Neuronal stem cell (in vitro differentiated cells): ENCODE data around the gene GBX1.

Source experiments
- DNase-seq: peaks from one replicate; pipeline ENCODE4 v3.0.0-alpha.2; 2013; ENCODE audit warnings: low spot score
- H2AFZ ChIP-seq: one replicate; pipeline ENCODE4 v1.6.1; 2013; ENCODE audit warnings: mild to moderate bottlenecking, low read length, inconsistent platforms
- H2AK5ac ChIP-seq: 2 replicates; pipeline ENCODE4 v1.6.1; 2013; ENCODE audit warnings: low read depth, mild to moderate bottlenecking, inconsistent platforms, low read length, moderate library complexity, mixed read lengths
- H2BK120ac ChIP-seq: 2 replicates; pipeline ENCODE4 v1.6.1; 2013; ENCODE audit warnings: low read depth, mild to moderate bottlenecking, inconsistent platforms, low read length, moderate library complexity, mixed read lengths
- H2BK12ac ChIP-seq: one replicate; pipeline ENCODE4 v1.6.1; 2013; ENCODE audit warnings: low read length, inconsistent platforms
- H2BK15ac ChIP-seq: 2 replicates; pipeline ENCODE4 v1.6.1; 2013; ENCODE audit warnings: mild to moderate bottlenecking, low read length, inconsistent platforms, mixed read lengths
- H2BK5ac ChIP-seq: one replicate; pipeline ENCODE4 v1.6.1; 2013; ENCODE audit warnings: inconsistent platforms, mild to moderate bottlenecking, low read length, moderate library complexity
- H3K14ac ChIP-seq: one replicate; pipeline ENCODE4 v1.6.1; 2013; ENCODE audit warnings: low read length, inconsistent platforms
- H3K18ac ChIP-seq: 2 replicates; pipeline ENCODE4 v1.6.1; 2013; ENCODE audit warnings: low read length, inconsistent platforms
- H3K23ac ChIP-seq: 2 replicates; pipeline ENCODE4 v1.6.1; 2013; ENCODE audit warnings: low read depth, mild to moderate bottlenecking, mixed read lengths, low read length, inconsistent platforms; ENCODE audit not compliant: poor library complexity
- H3K27ac ChIP-seq: replicated peaks from 3 replicates; pipeline ENCODE4 v1.5.1; 2013; ENCODE audit warnings: low read length, inconsistent platforms
- H3K27me3 ChIP-seq, 3 experiments: 2 replicates each; pipeline ENCODE4 v1.6.1; 2013; ENCODE audit warnings: low read length in 3 of 3, mild to moderate bottlenecking in 2 of 3, inconsistent platforms in 1 of 3, low read depth in 1 of 3, mixed read lengths in 1 of 3, moderate library complexity in 1 of 3; ENCODE audit not compliant: control insufficient read depth in 3 of 3, insufficient read depth in 3 of 3
- H3K36me3 ChIP-seq, 2 donors: replicated peaks in 1 of 2; 2 replicates each; pipeline ENCODE4 v1.6.1; 2013; ENCODE audit warnings: low read length in 2 of 2; ENCODE audit not compliant: control insufficient read depth in 2 of 2, insufficient read depth in 2 of 2
- H3K4ac ChIP-seq: 2 replicates; pipeline ENCODE4 v1.6.1; 2013; ENCODE audit warnings: inconsistent platforms, mild to moderate bottlenecking, low read length, moderate library complexity
- H3K4me1 ChIP-seq, 2 donors: 1 replicate in 1 of 2; 2 replicates in 1 of 2; pipeline ENCODE4 v1.6.1; 2013; ENCODE audit warnings: low read length in 2 of 2, low read depth in 1 of 2; ENCODE audit not compliant: control insufficient read depth in 2 of 2, insufficient read depth in 1 of 2
- H3K4me2 ChIP-seq: one replicate; pipeline ENCODE4 v1.6.1; 2013; ENCODE audit warnings: mild to moderate bottlenecking, low read length, inconsistent platforms; ENCODE audit not compliant: insufficient read depth, poor library complexity, severe bottlenecking
- H3K4me3 ChIP-seq, 2 donors: 2 replicates each; pipeline ENCODE4 v1.5.1; 2013; ENCODE audit warnings: low read length in 2 of 2, mild to moderate bottlenecking in 2 of 2, inconsistent platforms in 1 of 2, moderate library complexity in 1 of 2
- H3K79me1 ChIP-seq: one replicate; pipeline ENCODE4 v1.6.1; 2013; ENCODE audit warnings: low read depth, mild to moderate bottlenecking, inconsistent platforms, low read length, moderate library complexity
- H3K9ac ChIP-seq: one replicate; pipeline ENCODE4 v1.6.1; 2013; ENCODE audit warnings: mild to moderate bottlenecking, low read depth, low read length, inconsistent platforms; ENCODE audit not compliant: poor library complexity
- H3K9me3 ChIP-seq, 2 donors: replicated peaks in 1 of 2; 2 replicates each; pipeline versions ENCODE3 to v1.6.1; 2013; ENCODE audit warnings: low read length in 2 of 2, mild to moderate bottlenecking in 2 of 2, inconsistent platforms in 1 of 2, low read depth in 1 of 2, mixed read lengths in 1 of 2, moderate library complexity in 1 of 2; ENCODE audit not compliant: control insufficient read depth in 2 of 2, insufficient read depth in 1 of 2
- H4K8ac ChIP-seq: one replicate; pipeline ENCODE4 v1.6.1; 2013; ENCODE audit warnings: low read depth, mild to moderate bottlenecking, inconsistent platforms, low read length, moderate library complexity
- H4K91ac ChIP-seq: one replicate; pipeline ENCODE4 v1.6.1; 2013; ENCODE audit warnings: low read length, low read depth, mild to moderate bottlenecking, inconsistent platforms; ENCODE audit not compliant: poor library complexity
- WGBS, 2 donors: extraction: QIAGEN DNeasy Blood & Tissue Kit; methylation state at CpG; one replicate each; pipeline ENCODE4 v1.1.7; 2013; ENCODE audit warnings: missing lambda C conversion rate in 2 of 2, mixed read lengths in 1 of 2; ENCODE audit not compliant: insufficient read length in 2 of 2, insufficient replicate concordance in 1 of 2; ENCODE audit errors: extremely low coverage in 2 of 2; 5-methylcytosine and 5-hydroxymethylcytosine counted together

Gene GBX1

DNA sequence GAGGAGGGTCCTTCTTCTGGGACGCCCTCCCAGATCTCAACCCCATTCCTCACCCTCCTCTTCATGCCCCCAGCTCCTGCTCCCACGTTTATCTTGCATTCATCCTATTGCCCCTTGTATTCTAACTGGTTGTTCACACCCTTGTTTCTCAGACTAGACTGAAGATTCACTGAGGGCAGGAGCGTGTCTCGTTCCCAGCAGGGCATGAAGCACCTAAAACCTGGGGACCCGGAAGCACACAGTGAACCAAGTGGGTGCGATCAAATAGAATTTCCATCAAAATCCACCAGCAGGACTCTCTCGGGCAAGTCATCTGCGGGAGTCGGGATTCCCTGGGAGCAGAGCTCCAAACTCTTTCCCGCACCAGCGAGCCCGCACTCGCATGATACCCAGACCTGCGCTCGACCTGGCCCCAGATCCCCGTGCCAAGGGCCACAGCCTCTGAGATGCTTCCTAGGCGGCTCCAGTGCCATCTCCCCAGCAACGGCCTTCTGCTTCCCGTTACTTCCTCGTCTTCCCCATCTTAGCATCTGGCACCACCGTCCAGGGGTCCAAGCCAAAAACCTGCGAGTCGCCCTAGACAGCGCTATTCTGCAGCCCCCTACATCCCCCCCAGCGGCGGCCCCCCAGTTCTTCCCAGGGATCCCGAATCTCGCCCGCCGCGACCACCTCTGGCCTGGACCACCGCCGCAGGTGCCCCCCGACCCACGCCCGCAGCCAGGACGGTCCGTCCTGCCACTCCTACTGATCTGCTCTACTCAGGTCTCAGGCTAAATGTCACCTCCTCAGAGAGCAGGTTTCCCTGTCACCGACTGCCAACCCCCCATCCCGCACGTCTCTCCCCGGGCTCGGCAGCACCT lies 6.1 kb upstream of the GBX1 start:
- Histone ChIP-seq H3K36me3 (no peaks in the 10 kb centered on the region), H4K8ac (no peak overlapping the region), H3K14ac (no peak overlapping the region), H3K9ac (no peak overlapping the region), H2BK15ac (no peak overlapping the region), H2AFZ (no peak overlapping the region), H3K4me3 (no peak overlapping the region), H3K27me3 (peaks cover 2 to 54% (median 30%) of the 10 kb centered on the region in 3 experiments), H2BK120ac (no peak overlapping the region), H2BK5ac (no peak overlapping the region), H3K4me2 (no peak overlapping the region), H4K91ac (no peak overlapping the region), H3K23ac (peak overlapping the region; percentile 39), H3K27ac (no peak overlapping the region), H2AK5ac (peak overlapping the region; percentile 26), H3K4ac (no peak overlapping the region), H3K4me1 (peaks cover 0 to 11% of the 10 kb centered on the region in 2 donors), H2BK12ac (no peak overlapping the region), H3K79me1 (no peaks in the 10 kb centered on the region), H3K18ac (no peak overlapping the region), H3K9me3 (peaks cover 0 to 12% of the 10 kb centered on the region in 2 donors)
- no peak for DNase-seq
- WGBS, 2 donors = no CpG with 5 or more reads among the region's 43 CpGs

DNA sequence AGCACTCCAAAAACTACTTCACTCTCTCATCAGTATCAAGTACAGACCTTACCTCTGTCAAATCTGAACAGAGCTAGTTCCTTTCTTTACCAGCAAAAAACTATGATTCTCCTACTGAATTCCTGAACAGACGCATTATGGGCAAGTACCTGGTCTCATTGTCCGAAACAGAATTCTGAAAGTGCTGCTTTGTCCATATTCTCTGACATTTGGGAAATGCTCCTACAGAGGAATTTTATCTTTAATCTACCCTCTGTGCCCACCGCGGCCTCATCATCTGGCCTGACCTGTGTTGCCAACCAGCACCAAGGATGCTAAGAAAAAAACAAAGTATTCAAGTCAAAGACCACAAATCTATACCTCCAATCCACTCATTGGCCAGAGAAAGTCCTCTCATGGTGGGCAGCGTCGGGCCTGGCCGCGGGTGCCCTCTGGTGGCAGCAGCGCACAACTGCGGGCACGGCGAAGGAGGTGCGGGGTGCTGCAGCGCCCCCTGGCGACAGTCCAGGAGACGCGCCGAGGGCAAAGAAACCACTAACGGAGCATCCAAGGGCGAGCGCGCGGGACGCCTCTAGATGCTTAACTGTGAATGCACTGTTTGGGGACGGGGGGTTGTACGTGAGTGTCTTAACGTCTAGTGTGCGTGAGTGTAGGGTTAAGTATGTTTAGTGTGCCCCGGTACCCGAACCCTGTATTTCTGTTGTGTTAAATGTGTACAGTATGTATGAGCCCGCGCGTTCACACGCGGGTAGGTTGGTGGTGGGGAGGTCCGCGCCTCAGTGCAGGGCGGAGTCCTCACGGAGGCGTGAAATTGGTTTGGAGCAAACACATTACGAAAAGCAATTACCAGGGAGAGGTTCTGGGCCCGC lies 5.0 kb upstream of the GBX1 start:
- DNase-seq = peak; percentile 78
- no peak overlapping the region for H2BK120ac ChIP-seq

DNA sequence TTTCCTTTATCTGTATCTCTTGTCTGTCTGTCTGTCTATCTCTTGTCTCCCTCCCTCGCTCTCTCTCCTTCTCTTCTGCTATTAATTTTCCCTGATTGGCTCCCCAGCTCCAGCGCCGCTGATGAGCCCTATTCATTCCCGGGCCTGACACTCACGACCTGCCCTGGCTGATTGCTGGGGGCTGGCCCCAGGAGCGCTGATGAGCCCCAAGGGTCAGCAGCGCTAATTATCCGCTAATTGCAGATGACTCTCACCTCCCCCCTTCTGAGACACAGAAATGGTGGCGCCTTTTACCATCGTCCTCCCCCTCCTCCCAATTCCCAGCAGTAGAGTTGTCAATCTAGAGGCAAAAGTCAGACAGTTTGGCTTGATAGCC lies 1.3 kb upstream of the GBX1 start:
- no peak overlapping the region for H3K4me3 ChIP-seq
- no peak overlapping the region for H3K9ac ChIP-seq
- DNase-seq = peak; percentile 31
- H2BK5ac ChIP-seq = no peak overlapping the region
- H3K18ac ChIP-seq = no peak overlapping the region
- H3K27ac ChIP-seq = no peak overlapping the region
- no peak overlapping the region for H3K14ac ChIP-seq
- no peak overlapping the region for H4K8ac ChIP-seq
- peaks cover 12 to 75% (median 55%) of the 10 kb centered on the region in 3 experiments for H3K27me3 ChIP-seq
- no peak overlapping the region for H3K4ac ChIP-seq
- H2AK5ac ChIP-seq = no peak overlapping the region
- no peak overlapping the region for H2BK12ac ChIP-seq
- no peak overlapping the region for H2AFZ ChIP-seq
- H2BK120ac ChIP-seq = no peak overlapping the region
- no peak overlapping the region for H2BK15ac ChIP-seq
- H3K36me3 ChIP-seq = no peaks in the 10 kb centered on the region
- H3K23ac ChIP-seq = no peak overlapping the region
- no peaks in the 10 kb centered on the region for H3K79me1 ChIP-seq
- no peak overlapping the region for H3K4me2 ChIP-seq
- WGBS, 2 donors = no CpG with 5 or more reads among the region's 10 CpGs
- peaks cover 7 to 14% of the 10 kb centered on the region in 2 donors for H3K4me1 ChIP-seq
- H3K9me3 ChIP-seq = peaks cover 0 to 8% of the 10 kb centered on the region in 2 donors
- H4K91ac ChIP-seq = no peak overlapping the region

More for the DNA sequence above, 5.0 kb upstream of the GBX1 start:
- Histone ChIP-seq H2BK15ac (no peak overlapping the region), H3K27me3 (peaks cover 6 to 57% (median 36%) of the 10 kb centered on the region in 3 experiments), H4K91ac (no peak overlapping the region), H3K18ac (no peak overlapping the region), H3K4me3 (no peak overlapping the region), H3K23ac (no peak overlapping the region), H3K4ac (no peak overlapping the region), H3K9ac (no peak overlapping the region), H4K8ac (no peak overlapping the region), H2AK5ac (peak overlapping the region; percentile 44), H3K4me2 (no peak overlapping the region), H2BK12ac (no peak overlapping the region), H2AFZ (no peak overlapping the region), H3K9me3 (peaks cover 0 to 12% of the 10 kb centered on the region in 2 donors), H2BK5ac (no peak overlapping the region), H3K36me3 (no peaks in the 10 kb centered on the region), H3K79me1 (no peaks in the 10 kb centered on the region), H3K27ac (no peak overlapping the region), H3K4me1 (peaks cover 0 to 14% of the 10 kb centered on the region in 2 donors), H3K14ac (no peak overlapping the region)
- no CpG with 5 or more reads among the region's 42 CpGs for WGBS, 2 donors
